ENCODE data around the gene GSDMA. TPM values are rescaled to one million over a fixed set of nuclear protein-coding genes. Genes with fewer than 3 reads are reported as not detected.

GSDMA gene
- total and polyA plus RNA-seq, 10 of the 15 experiments (the other 5 are each of a cell fraction or from before 2014, with no cell fraction given), result 0.04 to 0.11 TPM; not detected in 8

DNA sequence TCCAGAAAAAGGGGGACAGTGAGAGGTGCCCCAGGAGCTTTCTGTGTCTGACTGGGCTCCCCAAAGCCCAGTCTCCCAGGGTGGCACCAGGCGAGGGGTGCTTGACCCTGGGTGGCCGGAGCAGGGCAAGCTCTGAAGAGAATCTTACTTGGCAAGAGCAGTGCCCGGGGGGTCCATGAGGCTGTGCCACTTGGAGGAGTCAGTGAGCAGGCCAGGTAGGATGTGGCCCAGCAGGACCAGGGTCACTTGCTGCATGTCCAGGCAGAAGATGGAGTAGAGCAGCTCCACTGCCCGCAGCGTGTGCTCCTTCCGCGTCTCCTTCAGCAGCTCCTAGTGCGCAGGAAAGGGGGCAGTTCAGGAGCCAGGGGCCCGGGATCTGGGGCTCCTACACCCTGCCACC is 59.7 kb downstream of the GSDMA start:
- H3K27ac ChIP-seq (ENCODE audit: control insufficient read depth, insufficient read depth), result no peak overlapping the region
- H2AFZ ChIP-seq (ENCODE audit: control insufficient read depth, low read depth, low read length), result no peak overlapping the region
- SMC1A ChIA-PET (ENCODE audit: uncharacterized antibody, unreplicated experiment), result interaction anchor here (1.5 kb wide), 1 partner anchor 146 kb away, joined by 4 read pairs; no protein-coding TSS in a partner anchor
- in situ Hi-C loops (cut with MboI) (loop anchor here (25.0 kb wide), 1 partner anchor 265 kb away; the partner anchor contains the start of gene CDC6), intact Hi-C loops (cut with micrococcal nuclease; ENCODE audit: unreplicated experiment) (no loop called here)
- H3K4me1 ChIP-seq (ENCODE audit: control insufficient read depth, insufficient read depth, low read length), result no peaks in the 10 kb centered on the region
- H3K9me3 ChIP-seq (replicated peaks; ENCODE audit: control insufficient read depth, insufficient read depth, low read length), result no peaks in the 10 kb centered on the region
- 77% methylated on average over 9 of the region's 9 CpGs for WGBS (ENCODE audit: insufficient coverage, insufficient replicate concordance, low lambda C conversion rate, missing lambda C conversion rate)
- ATAC-seq (no peak), DNase-seq (ENCODE audit: low read depth, low spot score) (no peak), FAIRE-seq (no peak)
- H3K9ac ChIP-seq (ENCODE audit: control insufficient read depth, insufficient read depth, low read length), result no peak overlapping the region
- H3K36me3 ChIP-seq (ENCODE audit: control insufficient read depth in 2 of 2, insufficient read depth in 2 of 2, low read length in 1 of 2), result peaks cover 12 to 16% of the 10 kb centered on the region in 2 experiments; a peak in 3 of 4 replicates
- RAD21 ChIA-PET (ENCODE audit: unreplicated experiment), result no interaction called here
- H3K4me3 ChIP-seq, result no peak overlapping the region
- H3K27me3 ChIP-seq (replicated peaks in 1 of 2; ENCODE audit: control insufficient read depth in 2 of 2, insufficient read depth in 2 of 2, low read length in 1 of 2), result no peaks in the 10 kb centered on the region
- TF ChIP-seq SUZ12 (IDR thresholded peaks at IDR 0.05; ENCODE audit: unreplicated experiment) (no peak), IRF4 (IDR thresholded peaks at IDR 0.05; ENCODE audit: low read depth, low read length) (no peak), PKNOX1 (IDR thresholded peaks at IDR 0.05) (no peak), SREBF2 (IDR thresholded peaks at IDR 0.05; ENCODE audit: low read length) (no peak), TCF12 (IDR thresholded peaks at IDR 0.05; ENCODE audit: low read depth, low read length) (no peak), TCF7 (IDR thresholded peaks at IDR 0.05; ENCODE audit: borderline replicate concordance) (no peak), PAX8 (IDR thresholded peaks at IDR 0.05) (no peak)
- TF ChIP-seq, protein P1, sequence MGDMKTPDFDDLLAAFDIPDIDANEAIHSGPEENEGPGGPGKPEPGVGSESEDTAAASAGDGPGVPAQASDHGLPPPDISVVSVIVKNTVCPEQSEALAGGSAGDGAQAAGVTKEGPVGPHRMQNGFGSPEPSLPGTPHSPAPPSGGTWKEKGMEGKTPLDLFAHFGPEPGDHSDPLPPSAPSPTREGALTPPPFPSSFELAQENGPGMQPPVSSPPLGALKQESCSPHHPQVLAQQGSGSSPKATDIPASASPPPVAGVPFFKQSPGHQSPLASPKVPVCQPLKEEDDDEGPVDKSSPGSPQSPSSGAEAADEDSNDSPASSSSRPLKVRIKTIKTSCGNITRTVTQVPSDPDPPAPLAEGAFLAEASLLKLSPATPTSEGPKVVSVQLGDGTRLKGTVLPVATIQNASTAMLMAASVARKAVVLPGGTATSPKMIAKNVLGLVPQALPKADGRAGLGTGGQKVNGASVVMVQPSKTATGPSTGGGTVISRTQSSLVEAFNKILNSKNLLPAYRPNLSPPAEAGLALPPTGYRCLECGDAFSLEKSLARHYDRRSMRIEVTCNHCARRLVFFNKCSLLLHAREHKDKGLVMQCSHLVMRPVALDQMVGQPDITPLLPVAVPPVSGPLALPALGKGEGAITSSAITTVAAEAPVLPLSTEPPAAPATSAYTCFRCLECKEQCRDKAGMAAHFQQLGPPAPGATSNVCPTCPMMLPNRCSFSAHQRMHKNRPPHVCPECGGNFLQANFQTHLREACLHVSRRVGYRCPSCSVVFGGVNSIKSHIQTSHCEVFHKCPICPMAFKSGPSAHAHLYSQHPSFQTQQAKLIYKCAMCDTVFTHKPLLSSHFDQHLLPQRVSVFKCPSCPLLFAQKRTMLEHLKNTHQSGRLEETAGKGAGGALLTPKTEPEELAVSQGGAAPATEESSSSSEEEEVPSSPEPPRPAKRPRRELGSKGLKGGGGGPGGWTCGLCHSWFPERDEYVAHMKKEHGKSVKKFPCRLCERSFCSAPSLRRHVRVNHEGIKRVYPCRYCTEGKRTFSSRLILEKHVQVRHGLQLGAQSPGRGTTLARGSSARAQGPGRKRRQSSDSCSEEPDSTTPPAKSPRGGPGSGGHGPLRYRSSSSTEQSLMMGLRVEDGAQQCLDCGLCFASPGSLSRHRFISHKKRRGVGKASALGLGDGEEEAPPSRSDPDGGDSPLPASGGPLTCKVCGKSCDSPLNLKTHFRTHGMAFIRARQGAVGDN (IDR thresholded peaks at IDR 0.05), result no peak
- POLR2A ChIA-PET, result no interaction called here
- no peaks in the 10 kb centered on the region for H4K20me1 ChIP-seq (ENCODE audit: control insufficient read depth, insufficient read depth)
- H3K4me2 ChIP-seq (ENCODE audit: control insufficient read depth, insufficient read depth), result no peak overlapping the region
- no peaks in the 10 kb centered on the region for H3K79me2 ChIP-seq (ENCODE audit: control insufficient read depth, insufficient read depth, low read length)
- CTCF ChIA-PET, result interaction anchor here (1.0 to 1.1 kb wide), 3 partner anchors 9 to 153 kb away, joined by 3 read pairs; no protein-coding TSS in a partner anchor
- no TSS peak for BruUV-seq (replicated peaks)

Measured in GM12878 (cell line).